DND-41 (cell line): ENCODE results near the gene UNC13B.
"Not testable (repeated sequence)": the region's sequence is repeated elsewhere in the genome, so short reads cannot be mapped to it uniquely, and the experiment has no call there.

Experiments
- ATAC-seq: fragments of 200-7000 bp; cut with Tn5 transposase; 3 replicates; pipeline ENCODE4 v1.9.1; 2021; ENCODE audit warnings: low read depth; ENCODE audit not compliant: insufficient read depth
- DNase-seq: peaks from one replicate; pipeline ENCODE4 v3.0.0-alpha.2; 2020
- H2AFZ ChIP-seq: 2 replicates; pipeline ENCODE4 v1.6.0; 2012; ENCODE audit warnings: low read depth, low read length
- H3K27ac ChIP-seq: 2 replicates; pipeline ENCODE4 v1.5.1; 2012; ENCODE audit warnings: low read length, inconsistent platforms
- H3K27me3 ChIP-seq: fragments of 200-600 bp; sonication (generic); 2 replicates; pipeline ENCODE4 v1.6.0; 2012; ENCODE audit warnings: low read length, mild to moderate bottlenecking, inconsistent platforms; ENCODE audit not compliant: insufficient read depth, poor library complexity
- H3K36me3 ChIP-seq: 2 replicates; pipeline ENCODE4 v1.5.1; 2012; ENCODE audit warnings: low read length, inconsistent platforms; ENCODE audit not compliant: insufficient read depth
- H3K4me1 ChIP-seq: 2 replicates; pipeline ENCODE4 v1.5.1; 2012; ENCODE audit warnings: mild to moderate bottlenecking, low read length; ENCODE audit not compliant: insufficient read depth
- H3K4me2 ChIP-seq: 2 replicates; pipeline ENCODE4 v1.6.0; 2012; ENCODE audit warnings: mild to moderate bottlenecking, moderate library complexity, low read length, inconsistent platforms; ENCODE audit not compliant: insufficient read depth
- H3K4me3 ChIP-seq, 2 experiments: fragments of 200-600 bp in 1 of 2; shearing (Covaris generic) in 1 of 2; 2 replicates each; pipeline ENCODE4 v1.5.1; 2012 to 2016; ENCODE audit warnings: inconsistent platforms in 2 of 2, low read length in 2 of 2, mild to moderate bottlenecking in 2 of 2, low read depth in 1 of 2, moderate library complexity in 1 of 2
- H3K79me2 ChIP-seq: 2 replicates; pipeline ENCODE4 v1.6.0; 2012; ENCODE audit warnings: low read length, inconsistent platforms; ENCODE audit not compliant: insufficient read depth
- H3K9ac ChIP-seq: 2 replicates; pipeline ENCODE4 v1.6.0; 2012; ENCODE audit warnings: low read depth, mild to moderate bottlenecking, inconsistent platforms, low read length, moderate library complexity
- H3K9me3 ChIP-seq: 2 replicates; pipeline ENCODE4 v1.5.1; 2012; ENCODE audit warnings: low read length, moderate library complexity, mild to moderate bottlenecking, inconsistent platforms; ENCODE audit not compliant: insufficient read depth, severe bottlenecking
- H4K20me1 ChIP-seq: 2 replicates; pipeline ENCODE4 v1.6.0; 2012; ENCODE audit warnings: low read length; ENCODE audit not compliant: insufficient read depth
- CTCF ChIP-seq: IDR thresholded peaks from 2 replicates; pipeline ENCODE4 v1.5.1; 2012; ENCODE audit warnings: borderline replicate concordance, low read length, moderate library complexity, mild to moderate bottlenecking; ENCODE audit not compliant: poor library complexity, severe bottlenecking; ENCODE audit errors: extremely low read depth
- EZH2 ChIP-seq: IDR thresholded peaks from 3 replicates; pipeline ENCODE4 v1.6.1; 2012; ENCODE audit warnings: borderline replicate concordance, low read depth, mild to moderate bottlenecking, moderate library complexity, low read length, inconsistent platforms; ENCODE audit not compliant: severe bottlenecking

UNC13B gene

DNA sequence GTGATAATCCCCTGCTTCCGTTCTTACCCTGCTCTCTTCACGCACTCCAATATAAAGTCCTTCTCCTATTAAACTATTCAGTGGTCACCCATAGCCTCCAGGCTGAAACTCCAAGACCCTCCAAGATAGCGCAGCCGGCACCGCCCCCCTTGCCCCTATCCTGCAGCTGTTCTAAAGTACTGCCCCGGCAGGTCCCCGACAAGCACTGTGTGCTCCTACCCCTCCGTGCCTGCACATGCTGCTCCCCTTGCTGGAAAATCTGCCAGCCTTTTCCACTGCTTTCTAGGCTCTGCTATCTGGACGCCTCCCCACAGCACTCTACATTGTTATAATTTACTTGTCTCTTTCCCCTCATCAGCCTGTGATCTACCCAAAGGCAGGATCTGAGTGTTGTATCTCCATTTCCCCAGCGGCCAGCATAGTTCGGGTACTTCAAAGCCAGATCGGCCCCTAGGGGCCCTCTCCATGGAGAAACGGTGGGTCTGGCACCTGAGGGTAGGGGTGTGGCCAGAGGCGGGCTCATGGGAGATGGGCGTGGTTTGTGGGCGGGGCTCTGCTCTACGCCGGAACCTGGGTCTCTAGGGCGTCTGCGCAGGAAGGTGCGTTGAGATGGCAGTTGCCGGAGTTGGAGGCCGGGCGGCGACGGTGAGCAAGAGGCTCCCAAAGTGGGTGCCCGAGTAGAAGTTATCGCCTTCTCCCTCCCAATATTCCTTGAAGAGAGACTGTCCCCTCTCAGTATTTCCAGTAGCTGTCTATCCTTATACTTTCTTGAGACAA lies 244.6 kb downstream of the UNC13B start:
- DNase-seq, result no peak
- TF ChIP-seq EZH2, result no peak
- no peak for TF ChIP-seq CTCF
- H2AFZ ChIP-seq, result no peak overlapping the region

GRCh38 chr9:35407846-35408245 lies 246.0 kb downstream of the UNC13B start:
- TF ChIP-seq EZH2 (no peak), CTCF (no peak)
- no peak for ATAC-seq
- H3K27ac ChIP-seq, result no peak overlapping the region

More for the DNA sequence above, 244.6 kb downstream of the UNC13B start:
- no peak overlapping the region for H3K4me3 ChIP-seq
- H3K4me1 ChIP-seq, result no peaks in the 10 kb centered on the region
- no peaks in the 10 kb centered on the region for H3K9me3 ChIP-seq
- H3K27me3 ChIP-seq, result no peaks in the 10 kb centered on the region
- no peaks in the 10 kb centered on the region for H3K36me3 ChIP-seq
- H3K4me2 ChIP-seq, result no peak overlapping the region
- ATAC-seq, result no peak
- H3K27ac ChIP-seq, result no peak overlapping the region
- H3K79me2 ChIP-seq, result no peaks in the 10 kb centered on the region
- no peaks in the 10 kb centered on the region for H4K20me1 ChIP-seq
- no peak overlapping the region for H3K9ac ChIP-seq

DNA sequence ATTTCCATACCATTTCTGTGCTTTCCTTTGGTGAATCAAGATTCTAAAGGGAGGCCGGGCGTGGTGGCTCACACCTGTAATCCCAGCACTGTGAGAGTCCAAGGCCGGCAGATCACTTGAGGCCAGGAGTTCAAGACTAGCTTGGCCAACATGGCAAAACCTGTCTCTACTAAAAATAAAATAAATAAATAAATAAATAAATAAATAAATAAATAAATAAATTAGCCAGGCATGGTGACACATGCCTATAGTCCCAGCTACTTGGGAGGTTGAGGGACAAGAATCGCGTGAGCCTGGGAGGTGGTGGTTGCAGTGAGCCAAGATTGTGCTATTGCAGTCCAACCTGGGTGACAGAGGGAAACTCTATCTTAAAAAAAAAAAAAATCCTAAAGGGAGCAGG lies 247.6 kb downstream of the UNC13B start:
- H2AFZ ChIP-seq, H3K9me3 ChIP-seq, DNase-seq, H3K4me1 ChIP-seq, H3K27me3 ChIP-seq, H3K9ac ChIP-seq, H3K4me2 ChIP-seq, H3K36me3 ChIP-seq, H3K27ac ChIP-seq, ATAC-seq, H4K20me1 ChIP-seq, H3K79me2 ChIP-seq, H3K4me3 ChIP-seq: not testable (repeated sequence)

More at GRCh38 chr9:35407846-35408245, 246.0 kb downstream of the UNC13B start:
- Histone ChIP-seq H3K9ac (no peak overlapping the region), H3K27me3 (no peaks in the 10 kb centered on the region), H3K79me2 (no peaks in the 10 kb centered on the region), H2AFZ (no peak overlapping the region), H3K4me2 (no peak overlapping the region), H3K36me3 (no peaks in the 10 kb centered on the region), H3K9me3 (no peaks in the 10 kb centered on the region), H3K4me3 (no peak overlapping the region), H3K4me1 (no peaks in the 10 kb centered on the region), H4K20me1 (no peaks in the 10 kb centered on the region)
- DNase-seq, result no peak

- Histone ChIP-seq H2AFZ (no peak overlapping the region), H3K9me3 (no peaks in the 10 kb centered on the region), H3K36me3 (no peaks in the 10 kb centered on the region), H4K20me1 (no peaks in the 10 kb centered on the region), H3K27ac (no peak overlapping the region), H3K79me2 (no peaks in the 10 kb centered on the region), H3K27me3 (no peaks in the 10 kb centered on the region), H3K9ac (no peak overlapping the region), H3K4me2 (no peak overlapping the region), H3K4me1 (no peaks in the 10 kb centered on the region), H3K4me3 (no peak overlapping the region)
- ATAC-seq, result no peak
- TF ChIP-seq EZH2 (no peak), CTCF (no peak)
- DNase-seq, result no peak
These were observed 253.1 kb downstream of the UNC13B start for GRCh38 chr9:35414889-35415288.
